B cell (primary cell): ENCODE results near the gene EGLN3. TPM values are rescaled to one million over a fixed set of nuclear protein-coding genes. Genes with fewer than 3 reads are reported as not detected.

Experiments
- ATAC-seq: fragments of 200-7000 bp; cut with Tn5 transposase; one replicate; pipeline ENCODE4 v1.10.0; 2021; ENCODE audit warnings: low read depth, mild to moderate bottlenecking, moderate number of reproducible peaks, moderate library complexity
- CTCF ChIA-PET: fragments of 350-600 bp; sonication (Branson Sonifier 250); formaldehyde crosslinking; loops from one replicate; lab custom pipeline; 2021; ENCODE audit warnings: antibody characterized with exemption, inconsistent platforms; lab: Charles Lee
- POLR2A ChIA-PET: fragments of 350-600 bp; sonication (Branson Sonifier 250); formaldehyde crosslinking; loops from one replicate; lab custom pipeline; 2021; ENCODE audit warnings: antibody characterized with exemption; lab: Charles Lee
- DNase-seq: peaks from one replicate; pipeline ENCODE4 v3.0.0; 2013
- H2AFZ ChIP-seq: 2 replicates; pipeline ENCODE4 v1.6.1; 2012; ENCODE audit warnings: mild to moderate bottlenecking, low read depth, low read length; ENCODE audit not compliant: insufficient read depth, poor library complexity, severe bottlenecking
- H3K27ac ChIP-seq, 2 donors: 1 replicate in 1 of 2; 2 replicates in 1 of 2; pipeline ENCODE4 v1.5.1; 2012 to 2013; ENCODE audit warnings: low read length in 2 of 2, mild to moderate bottlenecking in 2 of 2, moderate library complexity in 1 of 2
- H3K27me3 ChIP-seq, 4 experiments: fragments of 200-600 bp in 1 of 4; sonication (generic) in 1 of 4; replicated peaks in 1 of 4; 1 replicate in 2 of 4; 2 replicates in 2 of 4; pipeline versions ENCODE4 v1.6.1 to v1.7.0; 2013 to 2016; ENCODE audit warnings: low read length in 3 of 4, mild to moderate bottlenecking in 2 of 4, mixed read lengths in 1 of 4, moderate library complexity in 1 of 4; ENCODE audit not compliant: insufficient read depth in 4 of 4, control insufficient read depth in 3 of 4; ENCODE audit errors: control extremely low read depth in 1 of 4
- H3K36me3 ChIP-seq, 2 experiments: replicated peaks in 1 of 2; 1 replicate in 1 of 2; 2 replicates in 1 of 2; pipeline versions ENCODE4 v1.6.1 to v1.7.1; 2013; ENCODE audit warnings: low read length in 1 of 2; ENCODE audit not compliant: insufficient read depth in 2 of 2, control insufficient read depth in 1 of 2; ENCODE audit errors: control extremely low read depth in 1 of 2, extremely low read depth in 1 of 2
- H3K4me1 ChIP-seq, 2 donors: fragments of 200-600 bp in 1 of 2; sonication (generic) in 1 of 2; 1 replicate in 1 of 2; 2 replicates in 1 of 2; pipeline versions ENCODE4 v1.5.1 to v1.6.1; 2013 to 2017; ENCODE audit warnings: low read length in 2 of 2; ENCODE audit not compliant: control insufficient read depth in 2 of 2, insufficient read depth in 2 of 2
- H3K4me2 ChIP-seq: replicated peaks from 2 replicates; pipeline ENCODE3; 2012; ENCODE audit warnings: mild to moderate bottlenecking, low read depth, low read length; ENCODE audit not compliant: poor library complexity, severe bottlenecking
- H3K4me3 ChIP-seq, 5 experiments: fragments of 200-600 bp in 1 of 5; sonication (generic) in 1 of 5; 1 replicate in 3 of 5; 2 replicates in 2 of 5; pipeline versions ENCODE4 v1.5.1 to v1.7.0; 2011 to 2016; ENCODE audit warnings: low read length in 4 of 5, mild to moderate bottlenecking in 4 of 5, low read depth in 2 of 5, control low read depth in 1 of 5, moderate library complexity in 1 of 5; ENCODE audit not compliant: insufficient read depth in 1 of 5; ENCODE audit errors: control extremely low read depth in 1 of 5, extremely low read depth in 1 of 5
- H3K79me2 ChIP-seq: fragments of 200-600 bp; sonication (generic); one replicate; pipeline ENCODE4 v1.6.0; 2016; ENCODE audit warnings: low read length; ENCODE audit not compliant: control insufficient read depth, insufficient read depth
- H3K9ac ChIP-seq: fragments of 200-600 bp; sonication (generic); 2 replicates; pipeline ENCODE4 v1.6.1; 2017; ENCODE audit warnings: mild to moderate bottlenecking, low read length, moderate library complexity
- H3K9me3 ChIP-seq, 3 donors: one replicate each; pipeline versions ENCODE4 v1.6.1 to v1.7.1; 2013; ENCODE audit warnings: low read length in 2 of 3; ENCODE audit not compliant: control insufficient read depth in 2 of 3, insufficient read depth in 1 of 3; ENCODE audit errors: control extremely low read depth in 1 of 3
- H4K20me1 ChIP-seq: 2 replicates; pipeline ENCODE4 v1.6.0; 2012; ENCODE audit warnings: mild to moderate bottlenecking, low read length; ENCODE audit not compliant: insufficient read depth, control insufficient read depth, poor library complexity, severe bottlenecking
- H3K27ac Mint-ChIP-seq: one replicate; pipeline ENCODE4 v1.8.0; 2021; ENCODE audit warnings: mixed read lengths
- H3K27me3 Mint-ChIP-seq: one replicate; pipeline ENCODE4 v1.8.0; 2021; ENCODE audit warnings: mixed read lengths
- H3K4me1 Mint-ChIP-seq: one replicate; pipeline ENCODE4 v1.8.0; 2021; ENCODE audit warnings: mixed read lengths
- H3K4me3 Mint-ChIP-seq: one replicate; pipeline ENCODE4 v1.8.0; 2021; ENCODE audit warnings: mixed read lengths
- H3K9me3 Mint-ChIP-seq: one replicate; pipeline ENCODE4 v1.8.0; 2022; ENCODE audit warnings: mixed read lengths; ENCODE audit not compliant: insufficient read depth
- EZH2 ChIP-seq: IDR thresholded peaks from 2 replicates; pipeline ENCODE4 v1.6.1; 2012; ENCODE audit warnings: borderline replicate concordance, low read depth, mild to moderate bottlenecking, moderate library complexity, low read length; ENCODE audit not compliant: insufficient read depth, poor library complexity, severe bottlenecking
- WGBS: methylation state at CpG from one replicate; pipeline ENCODE4 v1.1.5; 2013; ENCODE audit warnings: missing lambda C conversion rate; ENCODE audit not compliant: insufficient coverage; 5-methylcytosine and 5-hydroxymethylcytosine counted together
- intact Hi-C: fragments of 100-400 bp; cut with micrococcal nuclease; formaldehyde crosslinking; loops from one replicate; pipeline ENCODE4 v1.10.0; 2022
- polyA plus RNA-seq: library from polyadenylated mRNA; depleted of rRNA; stranded (reverse); fragments of >200 nt; gene quantifications from 2 replicates; pipeline ENCODE4 v1.2.3, GENCODE V29; 2012
- total RNA-seq, 2 donors: library from RNA; stranded (reverse); fragments of 120-200 nt in 1 of 2; gene quantifications; 1 replicate in 1 of 2; 2 replicates in 1 of 2; pipeline versions ENCODE4 v1.2.3 to v1.2.4, GENCODE V29; 2013 to 2022
- TF ChIP-seq, protein P1 (sequence below): fragments of 200-600 bp; IDR thresholded peaks from one replicate; pipeline ENCODE4 v1.8.0; 2022; ENCODE audit warnings: antibody characterized with exemption, mild to moderate bottlenecking

Gene EGLN3
- total and polyA plus RNA-seq, 2 donors (not counting 1 experiment from before 2014, with no cell fraction given): 0.69 to 1.7 TPM

DNA sequence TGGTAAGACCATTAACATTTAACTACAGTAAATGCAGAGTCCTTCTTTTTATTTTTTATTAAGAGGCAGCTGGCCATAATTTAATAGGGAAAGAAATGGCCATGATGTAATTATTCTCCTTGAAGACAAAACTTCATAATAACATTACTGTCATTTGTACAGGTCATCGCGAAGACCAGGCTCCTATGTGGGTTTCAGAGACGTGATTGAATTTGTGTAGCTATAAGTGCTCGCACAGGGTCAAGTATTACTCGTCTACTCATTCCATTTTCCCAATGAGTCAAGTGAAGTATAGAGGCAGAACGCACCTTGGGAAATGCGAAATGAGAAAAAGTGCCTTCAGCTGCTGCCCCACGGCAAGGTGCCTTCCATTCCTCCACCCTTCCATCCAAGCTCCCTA is 40.4 kb downstream of the EGLN3 start:
- Histone ChIP-seq H3K27me3 (no peaks in the 10 kb centered on the region), H3K4me2 (no peak overlapping the region), H3K4me1 (no peaks in the 10 kb centered on the region), H3K79me2 (no peaks in the 10 kb centered on the region), H3K27ac (no peak overlapping the region), H3K9ac (no peak overlapping the region), H4K20me1 (no peaks in the 10 kb centered on the region), H3K36me3 (no peaks in the 10 kb centered on the region), H3K9me3 (no peaks in the 10 kb centered on the region), H3K4me3 (no peak overlapping the region), H2AFZ (no peak overlapping the region)
- DNase-seq: no peak
- Mint-ChIP-seq H3K9me3 (no peaks in the 10 kb centered on the region), H3K4me3 (no peak overlapping the region), H3K27ac (no peak overlapping the region), H3K27me3 (no peaks in the 10 kb centered on the region), H3K4me1 (no peaks in the 10 kb centered on the region)
- intact Hi-C loops: no loop called here
- TF ChIP-seq EZH2: no peak
- ATAC-seq: no peak
- ChIA-PET POLR2A (no interaction called here), CTCF (no interaction called here)
- 100% methylated on average over 1 of the region's 8 CpGs for WGBS

DNA sequence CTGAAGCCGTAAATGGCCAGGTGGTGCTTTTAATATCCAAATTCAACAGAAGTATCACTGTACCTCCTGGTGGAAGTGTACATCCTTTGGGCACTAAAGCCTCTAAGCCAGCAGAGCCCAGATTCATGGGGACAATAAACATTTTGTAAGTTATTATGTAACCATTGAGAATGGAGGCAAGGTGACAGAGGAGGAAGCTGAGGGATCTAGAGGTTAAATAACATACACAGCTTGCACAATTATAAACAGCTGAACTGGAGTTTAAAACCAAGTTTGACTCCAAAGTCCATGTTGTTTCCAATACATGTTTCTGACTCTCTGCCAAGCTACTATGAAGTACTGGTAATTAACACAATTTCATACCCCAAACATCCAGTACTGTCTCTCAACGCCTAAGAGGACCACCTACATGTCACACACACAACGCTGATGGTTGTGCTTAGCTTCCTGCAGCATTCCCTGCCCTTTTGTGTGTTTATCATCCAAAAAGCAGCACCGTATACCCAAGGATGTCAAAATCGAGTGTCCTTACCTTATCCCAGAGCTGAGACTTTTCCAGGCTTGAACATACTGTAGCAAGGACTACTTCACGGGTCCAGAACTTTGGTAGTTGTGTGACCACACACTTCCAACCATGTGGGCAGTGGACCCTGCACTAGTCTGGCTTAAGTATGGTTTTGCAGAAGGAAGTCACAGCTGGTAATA is 41.3 kb downstream of the EGLN3 start:
- Histone ChIP-seq H3K4me2 (no peak overlapping the region), H2AFZ (no peak overlapping the region), H3K4me3 (no peak overlapping the region), H3K9ac (no peak overlapping the region), H3K9me3 (no peaks in the 10 kb centered on the region), H3K27me3 (no peaks in the 10 kb centered on the region), H3K36me3 (no peaks in the 10 kb centered on the region), H3K79me2 (no peaks in the 10 kb centered on the region), H4K20me1 (no peaks in the 10 kb centered on the region), H3K4me1 (no peaks in the 10 kb centered on the region), H3K27ac (no peak overlapping the region)
- intact Hi-C loops: no loop called here
- ATAC-seq (no peak), DNase-seq (no peak)
- Mint-ChIP-seq H3K4me1 (no peaks in the 10 kb centered on the region), H3K9me3 (no peaks in the 10 kb centered on the region), H3K4me3 (no peak overlapping the region), H3K27me3 (no peaks in the 10 kb centered on the region), H3K27ac (no peak overlapping the region)
- WGBS: 91% methylated on average over 5 of the region's 6 CpGs
- ChIA-PET POLR2A (no interaction called here), CTCF (no interaction called here)
- TF ChIP-seq, protein P1, sequence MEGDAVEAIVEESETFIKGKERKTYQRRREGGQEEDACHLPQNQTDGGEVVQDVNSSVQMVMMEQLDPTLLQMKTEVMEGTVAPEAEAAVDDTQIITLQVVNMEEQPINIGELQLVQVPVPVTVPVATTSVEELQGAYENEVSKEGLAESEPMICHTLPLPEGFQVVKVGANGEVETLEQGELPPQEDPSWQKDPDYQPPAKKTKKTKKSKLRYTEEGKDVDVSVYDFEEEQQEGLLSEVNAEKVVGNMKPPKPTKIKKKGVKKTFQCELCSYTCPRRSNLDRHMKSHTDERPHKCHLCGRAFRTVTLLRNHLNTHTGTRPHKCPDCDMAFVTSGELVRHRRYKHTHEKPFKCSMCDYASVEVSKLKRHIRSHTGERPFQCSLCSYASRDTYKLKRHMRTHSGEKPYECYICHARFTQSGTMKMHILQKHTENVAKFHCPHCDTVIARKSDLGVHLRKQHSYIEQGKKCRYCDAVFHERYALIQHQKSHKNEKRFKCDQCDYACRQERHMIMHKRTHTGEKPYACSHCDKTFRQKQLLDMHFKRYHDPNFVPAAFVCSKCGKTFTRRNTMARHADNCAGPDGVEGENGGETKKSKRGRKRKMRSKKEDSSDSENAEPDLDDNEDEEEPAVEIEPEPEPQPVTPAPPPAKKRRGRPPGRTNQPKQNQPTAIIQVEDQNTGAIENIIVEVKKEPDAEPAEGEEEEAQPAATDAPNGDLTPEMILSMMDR: no peak
- no peak for TF ChIP-seq EZH2
